Measurements from ENCODE around the gene MCM6. TPM values are rescaled to one million over a fixed set of nuclear protein-coding genes. Genes with fewer than 3 reads are reported as not detected.

Gene MCM6
- total RNA-seq, 2 donors from 2014 or later, result 14.2 to 57.7 TPM

GRCh38 chr2:135909976-135910375 is 33.7 kb upstream of the MCM6 start:
- Histone ChIP-seq H3K9me3 (no peaks in the 10 kb centered on the region), H3K9ac (ENCODE audit: low read depth in 2 of 2, low read length in 2 of 2) (no peak overlapping the region), H3K36me3 (peaks cover 4% of the 10 kb centered on the region), H3K27me3 (no peaks in the 10 kb centered on the region), H3K4me3 (no peak overlapping the region), H3K27ac (no peak overlapping the region), H3K4me1 (no peaks in the 10 kb centered on the region)
- DNase-seq, result no peak
- TF ChIP-seq CTCF (IDR thresholded peaks at IDR 0.05), result no peak
- intact Hi-C loops (cut with DNase I), result loop anchor here (5.0 kb wide), 1 partner anchor 472 kb away; no protein-coding TSS in a partner anchor

GRCh38 chr2:135905679-135906078 is 29.4 kb upstream of the MCM6 start:
- Histone ChIP-seq H3K36me3 (no peaks in the 10 kb centered on the region), H3K4me1 (no peaks in the 10 kb centered on the region), H3K9me3 (no peaks in the 10 kb centered on the region), H3K27ac (no peak overlapping the region), H3K27me3 (no peaks in the 10 kb centered on the region), H3K9ac (ENCODE audit: low read depth in 2 of 2, low read length in 2 of 2) (no peak overlapping the region), H3K4me3 (no peak overlapping the region)
- intact Hi-C loops (cut with DNase I), result no loop called here
- DNase-seq, result no peak
- no peak for TF ChIP-seq CTCF (IDR thresholded peaks at IDR 0.05)

GRCh38 chr2:135904341-135904989 is 28.2 kb upstream of the MCM6 start:
- no peak for TF ChIP-seq CTCF (IDR thresholded peaks at IDR 0.05)
- H3K9ac ChIP-seq (ENCODE audit: low read depth in 2 of 2, low read length in 2 of 2), result no peak overlapping the region
- intact Hi-C loops (cut with DNase I), result no loop called here
- H3K4me1 ChIP-seq, result no peaks in the 10 kb centered on the region
- no peak overlapping the region for H3K27ac ChIP-seq
- no peaks in the 10 kb centered on the region for H3K9me3 ChIP-seq
- no peak overlapping the region for H3K4me3 ChIP-seq
- no peaks in the 10 kb centered on the region for H3K36me3 ChIP-seq
- no peaks in the 10 kb centered on the region for H3K27me3 ChIP-seq
- no peak for DNase-seq

GRCh38 chr2:135903650-135904049 is 27.4 kb upstream of the MCM6 start:
- H3K9ac ChIP-seq (ENCODE audit: low read depth in 2 of 2, low read length in 2 of 2), result no peak overlapping the region
- H3K9me3 ChIP-seq, result no peaks in the 10 kb centered on the region
- TF ChIP-seq CTCF (IDR thresholded peaks at IDR 0.05), result no peak
- no peaks in the 10 kb centered on the region for H3K36me3 ChIP-seq
- H3K27ac ChIP-seq, result no peak overlapping the region
- intact Hi-C loops (cut with DNase I), result no loop called here
- DNase-seq, result no peak
- no peaks in the 10 kb centered on the region for H3K27me3 ChIP-seq
- no peak overlapping the region for H3K4me3 ChIP-seq
- no peaks in the 10 kb centered on the region for H3K4me1 ChIP-seq

- H3K9ac ChIP-seq (ENCODE audit: low read depth in 2 of 2, low read length in 2 of 2), result no peak overlapping the region
- H3K27me3 ChIP-seq, result no peaks in the 10 kb centered on the region
- DNase-seq, result no peak
- no peak overlapping the region for H3K4me3 ChIP-seq
- no peaks in the 10 kb centered on the region for H3K9me3 ChIP-seq
- H3K4me1 ChIP-seq, result no peaks in the 10 kb centered on the region
- H3K27ac ChIP-seq, result no peak overlapping the region
- no peak for TF ChIP-seq CTCF (IDR thresholded peaks at IDR 0.05)
- intact Hi-C loops (cut with DNase I), result no loop called here
- no peaks in the 10 kb centered on the region for H3K36me3 ChIP-seq
Observed at GRCh38 chr2:135899567-135899966, 23.3 kb upstream of the MCM6 start.

Measured in colonic mucosa (tissue), 4 donors.